Peyer's patch (tissue), 4 donors: ENCODE measurements around the gene NIP7. TPM values are rescaled to one million over a fixed set of nuclear protein-coding genes. Genes with fewer than 3 reads are reported as not detected.

Experiments used
- DNase-seq, 3 donors: peaks; one replicate each; pipeline ENCODE4 v3.0.0-alpha.2; 2017 to 2019
- H3K27ac ChIP-seq, 4 donors: fragments of 200-600 bp; sonication (generic); one replicate each; pipeline ENCODE4 v1.5.1; 2016 to 2019
- H3K27me3 ChIP-seq, 2 donors: fragments of 200-600 bp; sonication (generic); one replicate each; pipeline ENCODE4 v1.5.1; 2019
- H3K36me3 ChIP-seq, 3 donors: fragments of 200-600 bp; sonication (generic); one replicate each; pipeline ENCODE4 v1.5.1; 2016 to 2019
- H3K4me1 ChIP-seq, 4 donors: fragments of 200-600 bp; sonication (generic); one replicate each; pipeline ENCODE4 v1.5.1; 2016 to 2019
- H3K4me3 ChIP-seq, 4 donors: fragments of 200-600 bp; sonication (generic); 1 replicate in 3 of 4; 2 replicates in 1 of 4; pipeline ENCODE4 v1.5.1; 2016 to 2019; ENCODE audit warnings: mild to moderate bottlenecking in 1 of 4
- H3K9me3 ChIP-seq, 4 donors: fragments of 200-600 bp; sonication (generic); one replicate each; pipeline ENCODE4 v1.5.1; 2016 to 2019; ENCODE audit warnings: mild to moderate bottlenecking in 1 of 4
- CTCF ChIP-seq, 6 experiments: fragments of 450-650 bp in 4 of 6; fragments of 200-600 bp in 2 of 6; sonication (generic) in 1 of 6; IDR thresholded peaks; one replicate each; pipeline ENCODE4 v1.5.1; 2017 to 2019; ENCODE audit warnings: antibody characterized with exemption in 6 of 6, mild to moderate bottlenecking in 3 of 6, moderate library complexity in 1 of 6
- POLR2A ChIP-seq, 2 donors: fragments of 450-650 bp; IDR thresholded peaks; one replicate each; pipeline ENCODE4 v1.5.1; 2017; ENCODE audit warnings: antibody characterized with exemption in 2 of 2, mild to moderate bottlenecking in 2 of 2, moderate library complexity in 2 of 2
- total RNA-seq, 4 donors: library from RNA; depleted of rRNA; stranded (reverse); fragments of >200 nt; gene quantifications; one replicate each; pipeline ENCODE4 v1.1.0, GENCODE V29; 2016

The NIP7 gene
- total RNA-seq, 4 donors from 2014 or later = 6.9 to 20.6 (median 10.5) TPM

- H3K27ac ChIP-seq = no peak overlapping the region
- no peaks in the 10 kb centered on the region for H3K27me3 ChIP-seq
- H3K9me3 ChIP-seq = no peaks in the 10 kb centered on the region
- peaks cover 0 to 44% (median 0%) of the 10 kb centered on the region in 3 donors for H3K36me3 ChIP-seq
- no peak for DNase-seq
- H3K4me1 ChIP-seq = no peaks in the 10 kb centered on the region
- H3K4me3 ChIP-seq = no peak overlapping the region
- no peak for TF ChIP-seq POLR2A (IDR thresholded peaks at IDR 0.05)
Observed at GRCh38 chr16:69301187-69301586, 38.4 kb upstream of the NIP7 start.

- no peak for TF ChIP-seq POLR2A (IDR thresholded peaks at IDR 0.05)
- Histone ChIP-seq H3K27me3 (no peaks in the 10 kb centered on the region), H3K9me3 (no peaks in the 10 kb centered on the region), H3K4me1 (no peaks in the 10 kb centered on the region), H3K36me3 (peaks cover 0 to 44% (median 0%) of the 10 kb centered on the region in 3 donors), H3K27ac (no peak overlapping the region), H3K4me3 (no peak overlapping the region)
- DNase-seq = no peak
Observed at GRCh38 chr16:69301861-69302260, 37.7 kb upstream of the NIP7 start.

GRCh38 chr16:69302301-69302700 is 37.3 kb upstream of the NIP7 start:
- no peak for DNase-seq
- no peaks in the 10 kb centered on the region for H3K27me3 ChIP-seq
- no peaks in the 10 kb centered on the region for H3K9me3 ChIP-seq
- H3K27ac ChIP-seq = no peak overlapping the region
- H3K4me3 ChIP-seq = no peak overlapping the region
- H3K36me3 ChIP-seq = peaks cover 0 to 44% (median 0%) of the 10 kb centered on the region in 3 donors
- TF ChIP-seq POLR2A (IDR thresholded peaks at IDR 0.05) (no peak), CTCF (IDR thresholded peaks at IDR 0.05) (no peak)
- no peaks in the 10 kb centered on the region for H3K4me1 ChIP-seq

GRCh38 chr16:69306031-69306430 is 33.5 kb upstream of the NIP7 start:
- no peak for TF ChIP-seq CTCF (IDR thresholded peaks at IDR 0.05)
- TF ChIP-seq POLR2A (IDR thresholded peaks at IDR 0.05) = no peak
- no peaks in the 10 kb centered on the region for H3K9me3 ChIP-seq
- DNase-seq = no peak

GRCh38 chr16:69307091-69307490 is 32.5 kb upstream of the NIP7 start:
- TF ChIP-seq CTCF (IDR thresholded peaks at IDR 0.05) = no peak
- TF ChIP-seq POLR2A (IDR thresholded peaks at IDR 0.05) = no peak
- H3K27ac ChIP-seq = no peak overlapping the region
- no peak for DNase-seq
- H3K4me1 ChIP-seq = peaks cover 0 to 4% (median 2%) of the 10 kb centered on the region in 4 donors
- no peaks in the 10 kb centered on the region for H3K27me3 ChIP-seq
- H3K4me3 ChIP-seq = no peak overlapping the region
- peaks cover 0 to 17% (median 0%) of the 10 kb centered on the region in 3 donors for H3K36me3 ChIP-seq
- no peaks in the 10 kb centered on the region for H3K9me3 ChIP-seq

More at GRCh38 chr16:69306031-69306430, 33.5 kb upstream of the NIP7 start:
- Histone ChIP-seq H3K4me1 (peaks cover 0 to 4% (median 0%) of the 10 kb centered on the region in 4 donors), H3K27ac (no peak overlapping the region), H3K27me3 (no peaks in the 10 kb centered on the region), H3K36me3 (peaks cover 0 to 25% (median 0%) of the 10 kb centered on the region in 3 donors), H3K4me3 (no peak overlapping the region)

GRCh38 chr16:69307856-69308255 is 31.7 kb upstream of the NIP7 start:
- H3K9me3 ChIP-seq = no peaks in the 10 kb centered on the region
- no peak overlapping the region for H3K27ac ChIP-seq
- no peak overlapping the region for H3K4me3 ChIP-seq
- peaks cover 0 to 13% (median 0%) of the 10 kb centered on the region in 3 donors for H3K36me3 ChIP-seq
- TF ChIP-seq CTCF (IDR thresholded peaks at IDR 0.05) = no peak
- no peak for TF ChIP-seq POLR2A (IDR thresholded peaks at IDR 0.05)
- peaks cover 0 to 10% (median 7%) of the 10 kb centered on the region in 4 donors for H3K4me1 ChIP-seq
- no peak for DNase-seq
- H3K27me3 ChIP-seq = no peaks in the 10 kb centered on the region

- H3K27ac ChIP-seq = no peak overlapping the region
- H3K4me3 ChIP-seq = no peak overlapping the region
- H3K4me1 ChIP-seq = peaks cover 0 to 14% (median 7%) of the 10 kb centered on the region in 4 donors
- DNase-seq = peak in 1 of 3 donors; percentile 44
- H3K27me3 ChIP-seq = no peaks in the 10 kb centered on the region
- TF ChIP-seq CTCF (IDR thresholded peaks at IDR 0.05) (no peak), POLR2A (IDR thresholded peaks at IDR 0.05) (no peak)
- peaks cover 0 to 10% (median 0%) of the 10 kb centered on the region in 3 donors for H3K36me3 ChIP-seq
- H3K9me3 ChIP-seq = no peaks in the 10 kb centered on the region
Observed at GRCh38 chr16:69309316-69309715, 30.3 kb upstream of the NIP7 start.
